Measurements from ENCODE around the gene DUSP3.

DNA sequence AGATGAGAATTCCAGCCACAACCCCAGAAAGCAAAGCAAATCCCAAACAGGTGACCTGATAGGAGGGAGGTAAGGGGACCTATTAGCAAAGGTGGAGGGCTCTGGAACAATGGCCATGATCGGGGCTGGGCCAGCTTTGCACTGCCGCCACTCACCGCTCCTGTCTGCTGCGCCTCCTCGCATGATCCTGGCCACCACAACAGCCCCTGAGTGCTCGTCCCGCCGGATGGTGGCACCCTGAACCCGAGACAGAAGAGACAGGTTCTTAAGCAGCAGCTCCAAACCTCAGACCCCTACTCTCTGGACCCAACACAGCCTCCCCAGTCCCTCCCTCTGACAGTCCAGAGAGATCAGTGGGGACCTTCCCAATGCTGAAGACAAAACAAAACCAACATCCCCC is 48.8 kb upstream of the DUSP3 start:
- TF ChIP-seq POLR2A (IDR thresholded peaks at IDR 0.05; ENCODE audit: low read length), result no peak
- TF ChIP-seq GATA1 (IDR thresholded peaks at IDR 0.05; ENCODE audit: low read depth, low read length), result no peak

Measured in erythroblast (primary cell).